Caco-2 (cell line): ENCODE results near the gene SESTD1. TPM values are rescaled to one million over a fixed set of nuclear protein-coding genes. Genes with fewer than 3 reads are reported as not detected.

Experiments used
- BruUV-seq: library from RNA; stranded (reverse); fragments of 400-500 nt; replicated peaks from 2 replicates; lab custom pipeline; 2021; lab: Mats Ljungman, UMichigan
- CTCF ChIA-PET: fragments of 300-600 bp; sonication (Branson Sonifier 250); formaldehyde crosslinking; loops from one replicate; lab custom pipeline; 2022; ENCODE audit warnings: antibody characterized with exemption; lab: Charles Lee
- POLR2A ChIA-PET: fragments of 300-600 bp; sonication (Branson Sonifier 250); formaldehyde crosslinking; loops from one replicate; lab custom pipeline; 2022; ENCODE audit warnings: antibody characterized with exemption; lab: Charles Lee
- DNase-seq, 2 experiments: peaks; one replicate each; pipeline versions ENCODE4 v3.0.0 to v3.0.0-alpha.2; 2020 to 2022
- H3K27me3 ChIP-seq: replicated peaks from 2 replicates; pipeline ENCODE4 v1.6.0; 2011; ENCODE audit warnings: low read length; ENCODE audit not compliant: control insufficient read depth, insufficient read depth
- H3K36me3 ChIP-seq: 2 replicates; pipeline ENCODE4 v1.5.1; 2011; ENCODE audit warnings: low read length; ENCODE audit not compliant: control insufficient read depth, insufficient read depth
- H3K4me1 ChIP-seq: fragments of 250-450 bp; sonication (Bioruptor Pico); 2 replicates; pipeline ENCODE4 v1.5.1; 2020; ENCODE audit warnings: mild to moderate bottlenecking
- H3K4me3 ChIP-seq: 2 replicates; pipeline ENCODE4 v1.5.1; 2011; ENCODE audit warnings: low read depth, mild to moderate bottlenecking, control low read depth, low read length
- H3K9me3 ChIP-seq: fragments of 250-450 bp; sonication (Bioruptor Pico); 2 replicates; pipeline ENCODE4 v1.5.1; 2020; ENCODE audit warnings: mild to moderate bottlenecking, moderate library complexity
- H3K27ac Mint-ChIP-seq: one replicate; pipeline ENCODE4 v1.8.0; 2022; ENCODE audit warnings: mixed read lengths; ENCODE audit not compliant: unreplicated experiment
- H3K27me3 Mint-ChIP-seq: one replicate; pipeline ENCODE4 v1.8.0; 2022; ENCODE audit warnings: mixed read lengths; ENCODE audit not compliant: insufficient read depth, unreplicated experiment
- H3K36me3 Mint-ChIP-seq: one replicate; pipeline ENCODE4 v1.8.0; 2022; ENCODE audit warnings: mild to moderate bottlenecking, mixed read lengths; ENCODE audit not compliant: insufficient read depth, unreplicated experiment
- H3K4me1 Mint-ChIP-seq: one replicate; pipeline ENCODE4 v1.8.0; 2022; ENCODE audit warnings: low read depth, mixed read lengths; ENCODE audit not compliant: unreplicated experiment
- H3K4me3 Mint-ChIP-seq: one replicate; pipeline ENCODE4 v1.8.0; 2022; ENCODE audit warnings: mild to moderate bottlenecking, moderate library complexity, mixed read lengths; ENCODE audit not compliant: unreplicated experiment
- H3K9me3 Mint-ChIP-seq: one replicate; pipeline ENCODE4 v1.8.0; 2022; ENCODE audit warnings: mixed read lengths; ENCODE audit not compliant: unreplicated experiment
- intact Hi-C: fragments of 100-400 bp; cut with micrococcal nuclease; formaldehyde crosslinking; loops from one replicate; pipeline ENCODE4 v1.10.0; 2022; ENCODE audit not compliant: unreplicated experiment
- total RNA-seq: library from RNA; stranded (reverse); gene quantifications from 2 replicates; pipeline ENCODE4 v1.2.3, GENCODE V29; 2022
- TF ChIP-seq, protein P1 (sequence below), 2 experiments: fragments of 200-600 bp in 1 of 2; IDR thresholded peaks; 1 replicate in 1 of 2; 2 replicates in 1 of 2; pipeline versions ENCODE4 v1.5.1 to v1.8.0; 2011 to 2022; ENCODE audit warnings: antibody characterized with exemption in 1 of 2, control low read depth in 1 of 2, inconsistent platforms in 1 of 2, low read depth in 1 of 2, low read length in 1 of 2, mild to moderate bottlenecking in 1 of 2, moderate library complexity in 1 of 2; ENCODE audit not compliant: insufficient read depth in 1 of 2, severe bottlenecking in 1 of 2, unreplicated experiment in 1 of 2

SESTD1 gene
- total RNA-seq, 1 experiment from 2014 or later = 50.2 TPM

DNA sequence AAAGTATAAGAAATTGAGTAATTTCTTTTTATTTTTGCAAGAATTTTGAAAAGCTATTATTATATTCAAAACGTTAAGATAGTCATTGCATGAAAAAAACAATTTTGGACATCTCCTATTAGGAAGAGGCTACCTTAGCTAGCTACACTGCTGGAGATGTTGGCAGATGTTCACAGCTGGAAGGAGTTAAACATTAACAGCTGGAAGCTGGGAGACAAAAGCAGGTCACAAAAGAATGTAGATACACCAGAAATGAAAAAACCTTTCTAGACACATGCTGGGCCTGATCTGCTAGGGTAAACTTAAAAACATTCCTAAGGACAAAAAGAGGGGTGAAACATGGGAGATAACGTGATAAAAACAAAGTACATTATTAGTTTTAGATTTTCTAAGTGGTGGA, 84.4 kb downstream of the SESTD1 start:
- H3K4me1 Mint-ChIP-seq = peaks cover 39% of the 10 kb centered on the region
- H3K27ac Mint-ChIP-seq = peak overlapping the region; percentile 75
- H3K9me3 Mint-ChIP-seq = peaks cover 11% of the 10 kb centered on the region
- peaks cover 37% of the 10 kb centered on the region for H3K4me1 ChIP-seq
- TF ChIP-seq, protein P1, sequence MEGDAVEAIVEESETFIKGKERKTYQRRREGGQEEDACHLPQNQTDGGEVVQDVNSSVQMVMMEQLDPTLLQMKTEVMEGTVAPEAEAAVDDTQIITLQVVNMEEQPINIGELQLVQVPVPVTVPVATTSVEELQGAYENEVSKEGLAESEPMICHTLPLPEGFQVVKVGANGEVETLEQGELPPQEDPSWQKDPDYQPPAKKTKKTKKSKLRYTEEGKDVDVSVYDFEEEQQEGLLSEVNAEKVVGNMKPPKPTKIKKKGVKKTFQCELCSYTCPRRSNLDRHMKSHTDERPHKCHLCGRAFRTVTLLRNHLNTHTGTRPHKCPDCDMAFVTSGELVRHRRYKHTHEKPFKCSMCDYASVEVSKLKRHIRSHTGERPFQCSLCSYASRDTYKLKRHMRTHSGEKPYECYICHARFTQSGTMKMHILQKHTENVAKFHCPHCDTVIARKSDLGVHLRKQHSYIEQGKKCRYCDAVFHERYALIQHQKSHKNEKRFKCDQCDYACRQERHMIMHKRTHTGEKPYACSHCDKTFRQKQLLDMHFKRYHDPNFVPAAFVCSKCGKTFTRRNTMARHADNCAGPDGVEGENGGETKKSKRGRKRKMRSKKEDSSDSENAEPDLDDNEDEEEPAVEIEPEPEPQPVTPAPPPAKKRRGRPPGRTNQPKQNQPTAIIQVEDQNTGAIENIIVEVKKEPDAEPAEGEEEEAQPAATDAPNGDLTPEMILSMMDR (IDR thresholded peaks at IDR 0.05; ENCODE audit: insufficient read depth in 1 of 2, low read depth in 1 of 2, low read length in 1 of 2, severe bottlenecking in 1 of 2, unreplicated experiment in 1 of 2) = no peak
- no peak overlapping the region for H3K4me3 ChIP-seq
- BruUV-seq = no TSS peak
- H3K9me3 ChIP-seq = no peaks in the 10 kb centered on the region
- peak overlapping the region; percentile 57 for H3K4me3 Mint-ChIP-seq
- ChIA-PET POLR2A (no interaction called here), CTCF (interaction anchor here (1.0 kb wide), 1 partner anchor 39 kb away, joined by 3 read pairs; no protein-coding TSS in a partner anchor)
- H3K27me3 Mint-ChIP-seq = no peaks in the 10 kb centered on the region
- DNase-seq = peak; percentile 68 to 82
- peaks cover 22% of the 10 kb centered on the region for H3K36me3 Mint-ChIP-seq
- H3K27me3 ChIP-seq = no peaks in the 10 kb centered on the region
- intact Hi-C loops = loop anchor here (1.0 kb wide), 1 partner anchor 39 kb away; no protein-coding TSS in a partner anchor
- no peaks in the 10 kb centered on the region for H3K36me3 ChIP-seq

DNA sequence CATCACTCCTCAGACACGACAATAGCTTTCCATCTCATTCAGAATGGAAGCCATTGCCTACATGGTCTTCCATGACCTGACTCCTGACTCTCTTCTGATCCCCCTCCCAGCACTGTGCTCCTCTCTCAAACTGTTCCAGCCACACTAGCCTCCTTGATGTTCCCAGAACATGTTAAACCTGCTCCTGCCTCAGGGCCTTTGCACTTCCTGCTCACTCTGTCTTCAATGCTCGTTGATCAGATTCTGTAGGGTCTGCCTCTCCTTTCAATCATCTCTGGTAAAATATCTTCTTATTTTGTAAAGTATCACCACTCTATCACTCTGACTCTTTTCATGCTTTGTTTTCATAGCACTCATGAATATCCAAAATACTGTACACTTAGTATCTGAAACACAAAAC, 84.9 kb downstream of the SESTD1 start:
- Mint-ChIP-seq H3K4me1 (peaks cover 39% of the 10 kb centered on the region), H3K27ac (peak overlapping the region; percentile 75), H3K36me3 (peaks cover 22% of the 10 kb centered on the region), H3K4me3 (peak overlapping the region; percentile 3), H3K9me3 (peaks cover 11% of the 10 kb centered on the region), H3K27me3 (no peaks in the 10 kb centered on the region)
- no peaks in the 10 kb centered on the region for H3K36me3 ChIP-seq
- H3K27me3 ChIP-seq = no peaks in the 10 kb centered on the region
- TF ChIP-seq, protein P1 (IDR thresholded peaks at IDR 0.05; ENCODE audit: insufficient read depth in 1 of 2, low read depth in 1 of 2, low read length in 1 of 2, severe bottlenecking in 1 of 2, unreplicated experiment in 1 of 2) = no peak
- no peaks in the 10 kb centered on the region for H3K9me3 ChIP-seq
- H3K4me3 ChIP-seq = no peak overlapping the region
- POLR2A ChIA-PET = no interaction called here
- no TSS peak for BruUV-seq
- no peak for DNase-seq
- intact Hi-C loops = loop anchor here (1.0 to 5.0 kb wide), 2 partner anchors 40 to 163 kb away; no protein-coding TSS in a partner anchor
- CTCF ChIA-PET = interaction anchor here (1.0 kb wide), 1 partner anchor 39 kb away, joined by 3 read pairs; no protein-coding TSS in a partner anchor
- H3K4me1 ChIP-seq = peaks cover 37% of the 10 kb centered on the region

DNA sequence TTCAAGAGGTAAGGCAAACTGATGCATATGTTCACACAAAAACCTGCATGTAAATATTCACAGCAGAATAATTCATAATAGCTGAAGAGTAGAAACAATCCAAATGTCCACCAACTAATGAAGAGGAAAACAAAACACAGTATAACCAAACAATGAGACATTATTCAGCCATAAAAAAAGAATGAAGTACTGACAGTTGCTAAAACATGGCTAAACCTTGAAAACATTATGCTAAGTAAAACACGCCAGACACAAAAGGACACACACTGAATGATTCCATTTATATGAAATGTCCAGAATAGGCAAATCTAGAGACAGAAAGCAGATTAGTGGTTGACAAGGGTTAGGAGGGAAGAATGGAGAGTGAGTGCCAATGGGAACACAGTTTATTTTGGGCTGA, 86.9 kb downstream of the SESTD1 start:
- H3K36me3 Mint-ChIP-seq = peaks cover 22% of the 10 kb centered on the region
- POLR2A ChIA-PET = no interaction called here
- no peak for DNase-seq
- Histone ChIP-seq H3K4me3 (no peak overlapping the region), H3K27me3 (no peaks in the 10 kb centered on the region), H3K36me3 (no peaks in the 10 kb centered on the region), H3K4me1 (peaks cover 37% of the 10 kb centered on the region), H3K9me3 (no peaks in the 10 kb centered on the region)
- BruUV-seq = no TSS peak
- TF ChIP-seq, protein P1 (IDR thresholded peaks at IDR 0.05; ENCODE audit: insufficient read depth in 1 of 2, low read depth in 1 of 2, low read length in 1 of 2, severe bottlenecking in 1 of 2, unreplicated experiment in 1 of 2) = no peak
- H3K27ac Mint-ChIP-seq = no peak overlapping the region
- intact Hi-C loops = loop anchor here (5.0 kb wide), 1 partner anchor 165 kb away; no protein-coding TSS in a partner anchor
- peaks cover 11% of the 10 kb centered on the region for H3K9me3 Mint-ChIP-seq
- no peaks in the 10 kb centered on the region for H3K27me3 Mint-ChIP-seq
- H3K4me3 Mint-ChIP-seq = no peak overlapping the region
- CTCF ChIA-PET = no interaction called here
- H3K4me1 Mint-ChIP-seq = peaks cover 44% of the 10 kb centered on the region
